Measurements from ENCODE around the gene CA6. TPM values are rescaled to one million over a fixed set of nuclear protein-coding genes. Genes with fewer than 3 reads are reported as not detected.

CA6 gene
- total and polyA plus RNA-seq, 2 experiments from 2014 or later = not detected

GRCh38 chr1:8937701-8938100, 8.0 kb upstream of the CA6 start:
- Histone ChIP-seq H3K27me3 (replicated peaks; ENCODE audit: insufficient read depth) (no peaks in the 10 kb centered on the region), H2AFZ (no peak overlapping the region), H4K20me1 (ENCODE audit: insufficient read depth) (no peaks in the 10 kb centered on the region), H3K79me2 (ENCODE audit: insufficient read depth) (no peaks in the 10 kb centered on the region), H3K4me2 (ENCODE audit: unreplicated experiment) (no peak overlapping the region), H3K36me3 (ENCODE audit: low read depth) (no peaks in the 10 kb centered on the region), H3K9ac (no peak overlapping the region), H3K4me1 (ENCODE audit: insufficient read depth) (peaks cover 4% of the 10 kb centered on the region), H3K9me3 (ENCODE audit: low read depth) (no peaks in the 10 kb centered on the region), H3K9me2 (ENCODE audit: insufficient read depth) (no peaks in the 10 kb centered on the region), H3K4me3 (no peak overlapping the region), H3F3A (ENCODE audit: insufficient read depth) (no peaks in the 10 kb centered on the region), H3K27ac (no peak overlapping the region)
- 68% methylated on average over 4 of the region's 4 CpGs for WGBS, 2 experiments (ENCODE audit: low coverage in 1 of 2, low lambda C conversion rate in 2 of 2, missing lambda C conversion rate in 2 of 2)
- in situ Hi-C loops (cut with MboI) = no loop called here
- TF ChIP-seq EZH2phosphoT487 (IDR thresholded peaks at IDR 0.05; ENCODE audit: insufficient read depth, low read depth) (no peak), EZH2 (IDR thresholded peaks at IDR 0.05; ENCODE audit: insufficient read depth, poor library complexity, severe bottlenecking) (no peak)
- DNase-seq = peak; percentile 55

- TF ChIP-seq EZH2 (IDR thresholded peaks at IDR 0.05; ENCODE audit: insufficient read depth, poor library complexity, severe bottlenecking) (no peak), EZH2phosphoT487 (IDR thresholded peaks at IDR 0.05; ENCODE audit: insufficient read depth, low read depth) (no peak)
- H3K4me1 ChIP-seq (ENCODE audit: insufficient read depth) = peaks cover 4% of the 10 kb centered on the region
- no peaks in the 10 kb centered on the region for H3K9me3 ChIP-seq (ENCODE audit: low read depth)
- no peaks in the 10 kb centered on the region for H3F3A ChIP-seq (ENCODE audit: insufficient read depth)
- H3K4me2 ChIP-seq (ENCODE audit: unreplicated experiment) = no peak overlapping the region
- DNase-seq = no peak
- WGBS, 2 experiments (ENCODE audit: low coverage in 1 of 2, low lambda C conversion rate in 2 of 2, missing lambda C conversion rate in 2 of 2) = 75 to 79% methylated on average over 7 of the region's 7 CpGs
- H3K4me3 ChIP-seq = no peak overlapping the region
- no peaks in the 10 kb centered on the region for H3K79me2 ChIP-seq (ENCODE audit: insufficient read depth)
- no peaks in the 10 kb centered on the region for H3K9me2 ChIP-seq (ENCODE audit: insufficient read depth)
- no peaks in the 10 kb centered on the region for H3K36me3 ChIP-seq (ENCODE audit: low read depth)
- H2AFZ ChIP-seq = no peak overlapping the region
- no peak overlapping the region for H3K27ac ChIP-seq
- in situ Hi-C loops (cut with MboI) = no loop called here
- H3K27me3 ChIP-seq (replicated peaks; ENCODE audit: insufficient read depth) = no peaks in the 10 kb centered on the region
- H3K9ac ChIP-seq = no peak overlapping the region
- no peaks in the 10 kb centered on the region for H4K20me1 ChIP-seq (ENCODE audit: insufficient read depth)
Observed at GRCh38 chr1:8938232-8938999, 7.3 kb upstream of the CA6 start.

- no peaks in the 10 kb centered on the region for H3K9me2 ChIP-seq (ENCODE audit: insufficient read depth)
- no peaks in the 10 kb centered on the region for H3K27me3 ChIP-seq (replicated peaks; ENCODE audit: insufficient read depth)
- WGBS, 2 experiments (ENCODE audit: low coverage in 1 of 2, low lambda C conversion rate in 2 of 2, missing lambda C conversion rate in 2 of 2) = 93 to 98% methylated on average over 2 of the region's 2 CpGs
- H3K4me1 ChIP-seq (ENCODE audit: insufficient read depth) = peaks cover 4% of the 10 kb centered on the region
- no peak overlapping the region for H3K9ac ChIP-seq
- no peak for DNase-seq
- no peak overlapping the region for H3K27ac ChIP-seq
- H3K4me2 ChIP-seq (ENCODE audit: unreplicated experiment) = no peak overlapping the region
- no peak overlapping the region for H3K4me3 ChIP-seq
- TF ChIP-seq EZH2phosphoT487 (IDR thresholded peaks at IDR 0.05; ENCODE audit: insufficient read depth, low read depth) (no peak), EZH2 (IDR thresholded peaks at IDR 0.05; ENCODE audit: insufficient read depth, poor library complexity, severe bottlenecking) (no peak)
- H4K20me1 ChIP-seq (ENCODE audit: insufficient read depth) = no peaks in the 10 kb centered on the region
- H3F3A ChIP-seq (ENCODE audit: insufficient read depth) = no peaks in the 10 kb centered on the region
- H3K9me3 ChIP-seq (ENCODE audit: low read depth) = no peaks in the 10 kb centered on the region
- in situ Hi-C loops (cut with MboI) = no loop called here
- H2AFZ ChIP-seq = no peak overlapping the region
- H3K79me2 ChIP-seq (ENCODE audit: insufficient read depth) = no peaks in the 10 kb centered on the region
- H3K36me3 ChIP-seq (ENCODE audit: low read depth) = no peaks in the 10 kb centered on the region
Observed at GRCh38 chr1:8939000-8939265, 6.7 kb upstream of the CA6 start.

GRCh38 chr1:8939362-8939995, 6.2 kb upstream of the CA6 start:
- no peak overlapping the region for H2AFZ ChIP-seq
- DNase-seq = no peak
- no peaks in the 10 kb centered on the region for H4K20me1 ChIP-seq (ENCODE audit: insufficient read depth)
- peaks cover 4% of the 10 kb centered on the region for H3K4me1 ChIP-seq (ENCODE audit: insufficient read depth)
- no peaks in the 10 kb centered on the region for H3K9me2 ChIP-seq (ENCODE audit: insufficient read depth)
- H3K27ac ChIP-seq = no peak overlapping the region
- H3F3A ChIP-seq (ENCODE audit: insufficient read depth) = no peaks in the 10 kb centered on the region
- in situ Hi-C loops (cut with MboI) = no loop called here
- no peak overlapping the region for H3K4me3 ChIP-seq
- no peak overlapping the region for H3K9ac ChIP-seq
- no peaks in the 10 kb centered on the region for H3K27me3 ChIP-seq (replicated peaks; ENCODE audit: insufficient read depth)
- H3K4me2 ChIP-seq (ENCODE audit: unreplicated experiment) = no peak overlapping the region
- no peaks in the 10 kb centered on the region for H3K79me2 ChIP-seq (ENCODE audit: insufficient read depth)
- H3K9me3 ChIP-seq (ENCODE audit: low read depth) = no peaks in the 10 kb centered on the region
- TF ChIP-seq EZH2phosphoT487 (IDR thresholded peaks at IDR 0.05; ENCODE audit: insufficient read depth, low read depth) (no peak), EZH2 (IDR thresholded peaks at IDR 0.05; ENCODE audit: insufficient read depth, poor library complexity, severe bottlenecking) (no peak)
- 61 to 64% methylated on average over 6 of the region's 6 CpGs for WGBS, 2 experiments (ENCODE audit: low coverage in 1 of 2, low lambda C conversion rate in 2 of 2, missing lambda C conversion rate in 2 of 2)
- H3K36me3 ChIP-seq (ENCODE audit: low read depth) = no peaks in the 10 kb centered on the region
